ACHN (cell line): Measurements from ENCODE around the gene TAF11.
A peak's percentile ranks its signal among the peaks of the same experiment; 100 is the strongest.
"Not testable (repeated sequence)": the region's sequence is repeated elsewhere in the genome, so short reads cannot be mapped to it uniquely, and the experiment has no call there.

Experiments
- DNase-seq: peaks from one replicate; pipeline ENCODE4 v3.0.0-alpha.2; 2015
- in situ Hi-C: cut with HindIII; loops from 2 replicates; pipeline ENCODE4 v1.10.0; 2017; ENCODE audit warnings: low sequenced_read_pairs, low pct_ligation_motif_present, low pct_unique_long_range_greater_than_20kb

The TAF11 gene, protein sequence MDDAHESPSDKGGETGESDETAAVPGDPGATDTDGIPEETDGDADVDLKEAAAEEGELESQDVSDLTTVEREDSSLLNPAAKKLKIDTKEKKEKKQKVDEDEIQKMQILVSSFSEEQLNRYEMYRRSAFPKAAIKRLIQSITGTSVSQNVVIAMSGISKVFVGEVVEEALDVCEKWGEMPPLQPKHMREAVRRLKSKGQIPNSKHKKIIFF

GRCh38 chr6:34887753-34888513 is at the start of gene TAF11:
Gene TAF11 (minus strand): TSS chr6:34888042. CDS start chr6:34887957, 85 bp downstream.
- DNase-seq, result peak; percentile 91
- in situ Hi-C loops, result no loop called here

DNA sequence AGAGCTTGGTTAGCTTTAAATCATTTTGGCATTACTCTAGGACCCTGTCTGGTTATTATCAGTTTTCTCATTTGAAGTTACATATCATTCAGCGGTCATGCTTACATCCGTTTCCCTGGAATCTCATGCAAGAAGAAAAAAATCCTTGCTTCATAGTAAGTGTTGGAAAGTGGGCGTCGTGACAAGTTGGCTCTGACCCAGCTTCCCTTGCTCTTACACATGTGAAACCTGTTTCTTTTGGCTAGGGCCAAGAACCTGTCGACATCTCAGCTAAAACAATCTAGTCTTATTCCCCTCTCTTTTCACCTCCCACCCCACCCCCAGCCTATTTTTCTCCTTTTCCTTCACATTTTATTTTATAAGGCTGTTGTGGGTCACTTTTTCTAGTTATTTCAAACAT is 46.7 kb upstream of the TAF11 start:
- no peak for DNase-seq
- in situ Hi-C loops, result no loop called here

DNA sequence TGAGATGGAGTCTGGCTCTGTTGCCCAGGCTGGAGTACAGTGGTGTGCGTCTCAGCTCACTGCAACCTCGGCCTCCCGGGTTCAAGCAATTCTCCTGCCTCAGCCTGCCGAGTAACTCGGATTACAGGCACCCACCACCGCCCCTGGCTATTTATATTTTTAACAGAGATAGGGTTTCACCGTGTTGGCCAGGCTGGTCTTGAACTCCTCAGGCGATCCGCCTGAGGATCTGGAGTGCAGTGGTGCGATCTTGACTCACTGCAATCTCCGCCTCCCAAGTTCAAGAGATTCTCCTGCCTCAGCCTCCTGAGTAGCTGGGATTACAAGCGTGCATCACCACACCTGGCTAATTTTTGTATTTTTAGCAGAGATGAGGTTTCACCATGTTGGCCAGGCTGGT is 44.4 kb upstream of the TAF11 start:
- DNase-seq, in situ Hi-C loops: not testable (repeated sequence)

GRCh38 chr6:34930221-34930620 is 42.4 kb upstream of the TAF11 start:
- DNase-seq, result no peak
- in situ Hi-C loops, result no loop called here

GRCh38 chr6:34929241-34929978 is 41.6 kb upstream of the TAF11 start:
- in situ Hi-C loops, result no loop called here
- no peak for DNase-seq

- in situ Hi-C loops, result no loop called here
- DNase-seq, result no peak
Measured at GRCh38 chr6:34928695-34929094, 40.9 kb upstream of the TAF11 start.

- no peak for DNase-seq
- in situ Hi-C loops, result no loop called here
Measured at GRCh38 chr6:34928220-34928619, 40.4 kb upstream of the TAF11 start.

DNA sequence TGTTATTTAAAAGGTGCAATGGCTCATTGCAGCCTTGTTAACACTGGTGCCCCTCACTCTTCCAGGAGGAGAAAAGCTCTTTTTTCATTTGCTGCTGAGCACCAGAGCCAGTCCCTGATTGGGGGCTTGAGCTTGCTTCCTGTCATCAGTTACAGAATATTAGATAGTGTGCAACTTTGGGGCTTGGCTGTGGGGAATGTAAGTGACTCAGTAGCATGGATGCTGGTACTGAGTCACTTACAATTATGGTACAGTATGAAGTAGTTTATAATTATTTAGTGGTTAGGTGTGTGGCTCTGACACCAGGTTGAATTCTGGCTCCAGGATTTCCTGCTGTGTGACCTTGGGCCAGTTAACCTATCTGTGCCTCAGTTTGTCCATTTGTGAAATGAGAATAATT is 38.8 kb upstream of the TAF11 start:
- in situ Hi-C loops, result no loop called here
- DNase-seq, result peak; percentile 51

GRCh38 chr6:34924831-34925625 is 37.2 kb upstream of the TAF11 start:
- in situ Hi-C loops, result no loop called here
- no peak for DNase-seq

- in situ Hi-C loops, result no loop called here
- peak; percentile 77 for DNase-seq
Measured at GRCh38 chr6:34922177-34922663, 34.4 kb upstream of the TAF11 start.

DNA sequence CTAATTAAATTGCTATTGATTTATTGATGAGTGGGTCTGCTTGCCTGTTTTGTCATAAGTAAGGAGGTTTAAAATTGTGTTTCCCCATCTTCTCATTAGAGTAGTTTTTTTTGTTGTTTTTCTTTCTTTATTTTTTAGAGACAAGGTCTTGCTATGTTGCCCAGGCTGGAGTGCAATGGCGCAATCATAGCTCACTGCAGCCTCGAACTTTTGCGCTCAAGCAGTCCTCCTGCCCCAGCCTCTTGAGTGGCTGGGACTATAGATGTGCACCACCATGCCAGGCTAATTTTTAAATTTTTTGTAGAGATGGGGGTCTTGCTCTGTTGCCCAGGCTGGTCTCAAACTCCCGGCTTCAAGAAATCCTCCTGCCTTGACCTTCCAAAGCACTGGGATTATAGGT is 32.3 kb upstream of the TAF11 start:
- no peak for DNase-seq
- in situ Hi-C loops, result no loop called here

DNA sequence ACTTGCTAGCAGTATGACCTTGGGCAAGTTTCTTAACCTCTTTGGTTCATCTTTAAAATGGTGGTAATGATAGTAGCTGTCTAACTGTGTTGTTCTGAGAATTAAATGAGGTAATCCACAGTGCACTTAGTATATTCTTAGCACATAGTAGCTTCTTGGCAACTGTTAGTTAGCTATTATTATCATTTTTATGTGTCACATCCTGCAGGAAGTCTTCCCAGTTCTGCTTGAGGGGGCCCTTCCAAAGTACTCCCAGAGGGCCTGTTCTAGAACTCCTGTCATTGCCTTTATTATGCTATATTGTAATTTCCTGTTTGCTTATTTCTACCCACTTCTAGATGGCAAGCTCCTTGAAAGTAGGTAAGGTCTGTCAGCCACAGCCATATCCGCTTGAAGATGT is 31.8 kb upstream of the TAF11 start:
- no peak for DNase-seq
- in situ Hi-C loops, result no loop called here

DNA sequence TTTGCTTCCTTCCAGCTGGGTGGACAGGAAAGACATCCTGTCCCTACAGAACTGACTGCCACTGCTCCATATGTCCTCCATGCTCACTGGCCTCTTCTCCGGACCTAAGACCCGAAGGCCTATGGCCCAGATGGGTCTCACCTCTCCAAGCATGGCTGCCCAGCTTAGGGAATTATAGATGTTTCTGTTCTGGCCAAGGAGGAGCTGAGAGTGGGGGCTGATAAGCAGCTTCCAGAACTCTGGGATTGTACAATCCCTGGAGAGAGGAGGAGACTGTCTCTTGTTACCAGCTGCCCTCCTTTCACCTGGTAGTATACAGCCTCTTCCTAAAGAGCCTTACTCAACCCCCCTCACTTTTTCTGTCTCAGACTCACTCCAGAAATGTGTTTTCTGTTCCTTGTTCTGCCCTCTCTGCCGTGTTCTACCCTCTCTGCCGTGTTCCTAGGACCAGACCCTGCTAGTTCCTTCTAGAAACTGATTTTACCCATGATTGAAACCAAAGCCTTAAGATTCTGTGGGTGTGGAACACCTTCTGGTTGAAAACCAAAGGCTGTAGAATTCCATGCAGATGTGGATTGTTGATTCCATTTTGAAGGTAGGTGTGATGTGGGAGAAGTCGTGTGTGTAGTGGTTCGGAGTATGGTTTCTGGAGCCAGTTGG is 29.9 kb upstream of the TAF11 start:
- in situ Hi-C loops, result no loop called here
- DNase-seq, result no peak

DNA sequence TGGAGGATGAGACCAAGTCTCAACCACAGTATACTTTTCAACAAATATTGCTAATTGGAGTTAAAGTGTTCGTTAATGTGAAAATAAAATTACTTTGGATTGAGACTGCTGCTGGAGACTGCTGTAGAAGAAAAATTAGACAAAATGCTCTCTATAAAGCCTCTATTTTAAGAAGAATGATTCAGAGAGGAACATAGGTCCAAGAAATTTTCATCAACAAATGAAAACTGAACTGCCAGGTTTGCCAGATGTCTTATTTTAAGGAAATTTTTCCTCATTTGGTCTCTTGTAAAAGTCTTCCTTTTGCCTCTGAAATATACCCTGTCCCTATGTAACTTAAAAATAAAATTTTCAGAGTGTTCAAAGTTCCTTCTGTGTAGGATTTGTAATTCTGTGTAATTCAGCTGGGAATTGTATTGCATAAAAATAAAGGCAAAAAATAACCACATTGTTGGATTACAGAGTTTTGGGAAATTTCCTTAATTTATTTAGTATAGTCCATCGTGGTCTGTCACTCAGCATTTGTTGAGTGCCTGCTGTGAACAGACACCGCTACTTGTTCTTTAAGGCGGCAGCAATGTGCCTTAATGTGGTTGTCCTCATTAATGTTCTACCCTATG is 28.6 kb upstream of the TAF11 start:
- no peak for DNase-seq
- in situ Hi-C loops, result no loop called here

DNA sequence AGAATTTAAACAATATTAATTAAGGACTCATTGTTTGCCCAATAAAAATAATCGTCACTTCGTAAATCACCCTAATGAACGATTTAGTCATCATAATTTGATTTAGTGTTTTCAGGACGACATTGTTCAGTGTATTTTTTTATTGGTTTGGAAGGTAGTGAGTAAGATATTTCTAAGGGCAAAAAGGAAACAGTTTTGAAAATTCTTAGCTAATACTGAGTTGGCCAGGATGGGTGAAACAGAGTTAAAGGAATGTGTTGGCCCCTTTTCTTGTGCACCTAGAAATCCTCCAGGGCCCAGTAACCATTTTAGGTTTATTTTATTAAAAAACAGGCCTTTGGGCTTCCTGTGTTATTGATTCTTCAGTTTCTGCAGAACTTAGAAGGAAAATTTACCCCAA is 26.5 kb upstream of the TAF11 start:
- no peak for DNase-seq
- in situ Hi-C loops, result no loop called here

DNA sequence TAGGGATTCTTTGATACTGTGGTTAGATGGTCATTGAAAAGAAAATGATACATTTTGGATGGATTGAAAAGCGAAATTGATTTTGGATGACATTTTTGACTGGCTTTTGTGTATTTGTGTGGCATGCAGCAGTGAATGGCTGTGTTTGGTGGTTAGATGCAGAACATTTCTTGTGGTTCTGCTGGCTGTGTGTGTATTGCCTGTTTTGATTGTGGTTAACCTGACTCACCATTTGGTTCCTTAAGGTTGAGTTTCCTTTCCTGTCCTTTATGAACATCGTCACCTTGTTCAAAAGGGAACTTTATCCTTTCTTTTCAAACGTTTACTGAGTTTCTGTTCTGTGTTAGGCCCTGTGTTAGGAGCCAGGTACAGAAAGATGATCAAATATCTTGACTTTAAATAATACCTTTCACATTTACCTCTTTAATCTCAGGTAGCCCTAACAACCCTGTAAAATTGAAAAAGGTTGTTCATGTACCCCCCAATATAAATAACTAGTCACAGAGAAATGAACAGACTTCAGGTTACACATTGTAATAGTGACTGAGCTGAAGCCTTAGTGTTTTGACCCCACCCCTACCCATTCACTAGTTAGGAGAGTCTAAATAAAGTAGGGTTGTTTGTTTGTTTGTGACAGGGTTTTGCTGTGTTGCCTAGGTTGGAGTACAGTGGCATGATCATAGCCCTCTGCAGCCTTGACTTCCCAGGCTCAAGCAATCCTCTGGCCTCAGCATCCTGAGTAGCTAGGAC is 25.0 kb upstream of the TAF11 start:
- DNase-seq, result peak; percentile 69
- in situ Hi-C loops, result no loop called here

DNA sequence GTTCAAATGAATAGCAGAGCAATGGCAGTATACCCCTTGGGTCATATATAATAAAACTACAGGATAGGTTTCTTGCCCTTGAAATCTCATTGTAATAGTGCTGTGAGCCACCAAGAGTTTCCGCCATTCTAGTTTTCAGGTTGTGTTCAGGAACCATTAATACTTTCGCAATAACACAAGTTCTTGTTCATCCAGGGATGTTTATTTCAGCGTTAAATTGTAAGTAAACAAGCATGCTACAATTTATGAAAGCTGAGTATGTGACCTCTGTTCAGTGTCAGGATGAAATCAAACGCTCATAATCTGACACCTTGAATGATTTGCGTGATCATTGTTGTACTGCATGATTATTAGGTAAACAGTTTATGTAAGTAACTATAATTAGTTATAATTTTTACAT is 24.0 kb upstream of the TAF11 start:
- in situ Hi-C loops, result no loop called here
- DNase-seq, result no peak
